ENCODE data around the gene RABEP1.
"Not testable (repeated sequence)": the region's sequence is repeated elsewhere in the genome, so short reads cannot be mapped to it uniquely, and the experiment has no call there.

Gene RABEP1

GRCh38 chr17:5429191-5429887 lies 147.3 kb downstream of the RABEP1 start:
- DNase-seq: no peak

- no peak for DNase-seq
These were observed 148.4 kb downstream of the RABEP1 start for GRCh38 chr17:5430413-5430999.

- DNase-seq: not testable (repeated sequence)
These were observed 149.2 kb downstream of the RABEP1 start for GRCh38 chr17:5431234-5431633.

GRCh38 chr17:5431949-5432556 lies 150.0 kb downstream of the RABEP1 start:
- no peak for DNase-seq

- no peak for DNase-seq
These were observed 152.9 kb downstream of the RABEP1 start for GRCh38 chr17:5434984-5435383.

Measured in hematopoietic multipotent progenitor cell treated with erythropoietin and hydrocortisone succinate and interleukin-3 and kit ligand, for 4 days (in vitro differentiated cells).